Activated naive CD8-positive, alpha-beta T cell treated with anti-CD3 and anti-CD28 coated beads, Interleukin-2, amount 50 U/mL, for 24 hours (primary cell): Measurements from ENCODE around the gene ARF3.

Source experiments
- ATAC-seq: fragments of 150-1000 bp; cut with Tn5 transposase; one replicate; pipeline ENCODE4 v1.10.0; 2021
- DNase-seq: peaks from one replicate; pipeline ENCODE4 v3.0.0; 2021
- H3K27ac Mint-ChIP-seq: one replicate; pipeline ENCODE4 v1.8.0; 2021; ENCODE audit warnings: mild to moderate bottlenecking, mixed read lengths
- H3K27me3 Mint-ChIP-seq: one replicate; pipeline ENCODE4 v1.8.0; 2021; ENCODE audit warnings: mixed read lengths
- H3K36me3 Mint-ChIP-seq: one replicate; pipeline ENCODE4 v1.8.0; 2021; ENCODE audit warnings: low read depth, mixed read lengths
- H3K4me1 Mint-ChIP-seq: one replicate; pipeline ENCODE4 v1.8.0; 2021; ENCODE audit warnings: mixed read lengths
- H3K4me3 Mint-ChIP-seq: one replicate; pipeline ENCODE4 v1.8.0; 2021; ENCODE audit warnings: mild to moderate bottlenecking, moderate library complexity, mixed read lengths
- H3K9me3 Mint-ChIP-seq: one replicate; pipeline ENCODE4 v1.8.0; 2021; ENCODE audit warnings: mixed read lengths

The ARF3 gene

DNA sequence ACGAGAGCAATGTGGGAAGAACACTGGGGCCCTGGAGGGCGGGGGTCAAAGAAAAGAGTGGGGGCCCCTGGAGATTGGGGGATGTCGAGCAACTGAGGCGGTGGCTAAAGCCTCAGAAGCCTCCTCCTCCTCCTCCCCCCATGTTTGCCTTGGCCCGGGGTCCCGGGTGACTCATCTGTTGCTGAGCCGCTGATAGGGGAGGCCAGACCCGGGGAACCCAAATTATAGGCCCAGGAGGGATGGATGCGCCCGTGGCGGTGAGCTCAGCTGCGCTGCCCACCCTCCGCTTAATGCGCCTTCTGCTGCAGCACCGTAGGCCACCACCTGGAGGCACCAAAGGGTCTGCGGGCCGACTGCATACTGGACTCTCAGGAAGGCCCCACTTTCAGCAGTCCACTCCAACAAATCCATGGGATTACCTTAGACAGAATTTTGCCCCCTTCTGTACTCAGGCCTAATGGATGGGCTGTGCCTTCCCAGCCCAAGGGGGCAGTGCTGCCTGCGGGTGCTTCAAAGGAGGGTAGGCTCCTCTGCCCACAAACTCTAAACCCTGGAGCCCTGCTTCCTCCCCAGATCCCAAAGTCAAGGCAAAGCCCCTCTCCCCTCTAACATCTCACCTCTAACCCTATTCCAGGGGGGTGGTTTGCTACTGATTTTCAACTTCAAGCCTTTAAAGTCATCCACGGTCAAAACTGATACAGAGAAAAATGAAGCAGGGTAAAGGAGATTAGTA is 16.8 kb upstream of the ARF3 start:
- DNase-seq (no peak), ATAC-seq (no peak)
- Mint-ChIP-seq H3K36me3 (peaks cover 2% of the 10 kb centered on the region), H3K27ac (no peak overlapping the region), H3K4me1 (peaks cover 62% of the 10 kb centered on the region), H3K9me3 (no peaks in the 10 kb centered on the region), H3K27me3 (peaks cover 77% of the 10 kb centered on the region), H3K4me3 (no peak overlapping the region)

DNA sequence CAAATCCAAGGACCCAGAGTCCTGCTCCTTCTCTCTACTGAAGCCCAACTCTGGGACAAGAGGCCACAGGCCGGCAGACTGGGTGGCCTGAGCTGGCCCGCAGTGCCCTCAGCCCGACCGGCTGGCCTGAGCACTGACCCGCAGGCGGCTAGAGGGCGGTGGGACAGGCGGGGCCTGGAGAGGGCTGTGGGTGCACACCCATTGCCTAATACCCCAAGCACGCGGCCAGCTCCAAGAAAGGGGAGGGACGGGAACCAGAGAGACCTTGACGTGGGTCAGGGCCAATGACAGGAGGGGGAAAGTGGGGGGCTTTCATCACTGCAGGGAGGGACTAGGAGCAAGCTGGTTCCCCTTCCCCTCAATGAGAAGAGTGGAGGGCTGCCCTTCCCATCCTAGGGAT is 16.2 kb upstream of the ARF3 start:
- peaks cover 2% of the 10 kb centered on the region for H3K36me3 Mint-ChIP-seq
- H3K4me1 Mint-ChIP-seq: peaks cover 61% of the 10 kb centered on the region
- no peaks in the 10 kb centered on the region for H3K9me3 Mint-ChIP-seq
- no peak overlapping the region for H3K27ac Mint-ChIP-seq
- no peak overlapping the region for H3K4me3 Mint-ChIP-seq
- peaks cover 77% of the 10 kb centered on the region for H3K27me3 Mint-ChIP-seq
- ATAC-seq (no peak), DNase-seq (no peak)

DNA sequence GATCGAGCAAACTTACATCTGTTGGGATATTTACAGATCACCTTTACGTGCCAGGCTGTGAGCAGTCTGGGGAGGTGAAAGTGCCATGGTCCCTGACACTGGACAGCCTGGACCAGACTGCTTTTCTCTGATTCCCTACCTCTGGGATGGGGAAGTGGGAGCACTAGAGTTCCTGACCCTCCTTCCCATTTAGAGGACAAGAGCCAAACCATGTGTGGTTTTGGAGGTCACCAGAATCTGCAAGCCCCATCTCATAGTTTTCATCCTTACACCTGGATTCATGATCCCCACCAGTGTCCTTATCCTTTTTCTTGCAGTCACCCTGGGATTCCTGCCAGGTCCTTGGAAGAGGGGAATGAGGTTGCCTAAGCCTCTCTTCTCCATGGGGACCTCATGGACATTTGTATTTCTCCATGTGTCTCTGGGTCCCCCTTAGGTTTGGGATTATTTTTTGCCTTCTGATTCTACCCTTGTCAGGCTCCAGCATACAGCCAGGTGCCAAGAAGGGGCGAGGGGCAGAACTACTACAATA is 15.7 kb upstream of the ARF3 start:
- Mint-ChIP-seq H3K27ac (peak overlapping the region; percentile 81), H3K4me3 (peak overlapping the region; percentile 33), H3K4me1 (peaks cover 66% of the 10 kb centered on the region), H3K36me3 (peaks cover 2% of the 10 kb centered on the region), H3K27me3 (peaks cover 81% of the 10 kb centered on the region), H3K9me3 (no peaks in the 10 kb centered on the region)
- ATAC-seq (no peak), DNase-seq (no peak)

DNA sequence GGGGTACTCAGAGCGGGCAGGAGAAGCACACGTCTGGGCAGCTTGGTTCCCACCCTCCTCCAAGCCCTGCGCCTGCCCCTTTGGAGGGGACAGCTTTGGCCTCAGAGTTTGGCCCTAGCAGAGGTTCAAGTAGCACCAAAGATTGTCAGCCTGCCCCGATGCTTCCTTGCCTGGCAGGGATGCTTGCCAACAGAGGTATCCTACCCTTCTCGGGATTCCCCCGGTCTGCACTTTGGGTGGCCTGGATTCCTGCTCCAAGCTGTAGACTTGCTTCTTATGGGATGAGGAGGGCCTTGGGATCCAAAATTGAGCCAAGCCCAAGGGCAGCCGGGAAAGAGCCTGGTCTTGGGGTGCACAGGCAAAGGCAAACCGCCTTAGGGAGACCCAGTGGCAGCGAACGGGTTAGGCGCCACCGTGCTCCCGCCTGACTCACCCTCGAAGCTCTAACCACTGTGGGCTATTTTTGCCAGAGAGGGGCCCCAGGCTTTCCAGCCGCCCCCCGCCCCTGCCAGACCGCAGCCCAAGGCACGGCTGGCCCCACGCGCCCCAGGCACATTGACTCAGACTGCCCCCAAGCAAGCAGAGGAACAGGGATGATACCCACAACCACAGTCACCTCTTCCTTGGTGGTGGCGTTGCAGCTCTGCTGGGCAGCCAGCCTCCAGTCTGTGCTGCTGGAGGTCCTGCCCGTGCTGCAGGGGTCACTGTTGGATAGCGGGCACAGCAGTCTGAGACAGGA is 15.1 kb upstream of the ARF3 start:
- Mint-ChIP-seq H3K9me3 (no peaks in the 10 kb centered on the region), H3K27me3 (peaks cover 76% of the 10 kb centered on the region), H3K4me1 (peaks cover 60% of the 10 kb centered on the region), H3K4me3 (peak overlapping the region; percentile 58), H3K27ac (peak overlapping the region; percentile 81), H3K36me3 (no peaks in the 10 kb centered on the region)
- DNase-seq (peak; percentile 73), ATAC-seq (peak; percentile 66)

DNA sequence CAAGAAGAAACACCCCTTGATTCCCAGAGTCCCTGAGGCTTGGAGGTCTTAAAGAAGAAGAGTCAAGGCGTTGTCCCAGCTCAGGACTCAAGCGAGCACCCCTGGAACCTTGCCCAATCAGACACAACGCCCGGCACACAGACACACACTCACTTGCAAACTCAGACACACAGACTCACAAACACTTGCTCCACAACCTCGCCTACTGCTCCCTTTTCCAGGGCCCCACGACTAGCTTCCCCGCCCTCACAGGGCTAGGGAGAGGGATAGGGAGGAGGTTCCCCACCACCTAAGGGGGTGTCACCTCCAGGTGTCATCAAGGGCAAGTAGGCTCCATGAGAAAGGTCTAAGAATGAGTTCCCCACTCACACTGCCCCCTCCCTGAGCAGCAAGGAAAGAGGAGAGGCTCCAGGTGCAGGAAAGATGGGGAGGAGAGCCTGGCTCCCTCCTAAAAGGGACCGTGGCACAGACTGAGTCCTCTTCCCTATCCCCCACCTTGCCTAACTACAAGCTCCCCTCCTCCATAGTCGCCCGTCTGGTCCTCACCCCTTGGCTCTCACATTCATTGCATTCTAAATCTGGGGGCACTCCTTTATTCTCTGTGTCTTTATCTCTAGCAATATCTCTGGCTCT is 13.5 kb upstream of the ARF3 start:
- Mint-ChIP-seq H3K9me3 (no peaks in the 10 kb centered on the region), H3K36me3 (no peaks in the 10 kb centered on the region), H3K4me1 (peaks cover 47% of the 10 kb centered on the region), H3K4me3 (no peak overlapping the region), H3K27ac (no peak overlapping the region), H3K27me3 (peaks cover 68% of the 10 kb centered on the region)
- ATAC-seq: no peak
- no peak for DNase-seq

DNA sequence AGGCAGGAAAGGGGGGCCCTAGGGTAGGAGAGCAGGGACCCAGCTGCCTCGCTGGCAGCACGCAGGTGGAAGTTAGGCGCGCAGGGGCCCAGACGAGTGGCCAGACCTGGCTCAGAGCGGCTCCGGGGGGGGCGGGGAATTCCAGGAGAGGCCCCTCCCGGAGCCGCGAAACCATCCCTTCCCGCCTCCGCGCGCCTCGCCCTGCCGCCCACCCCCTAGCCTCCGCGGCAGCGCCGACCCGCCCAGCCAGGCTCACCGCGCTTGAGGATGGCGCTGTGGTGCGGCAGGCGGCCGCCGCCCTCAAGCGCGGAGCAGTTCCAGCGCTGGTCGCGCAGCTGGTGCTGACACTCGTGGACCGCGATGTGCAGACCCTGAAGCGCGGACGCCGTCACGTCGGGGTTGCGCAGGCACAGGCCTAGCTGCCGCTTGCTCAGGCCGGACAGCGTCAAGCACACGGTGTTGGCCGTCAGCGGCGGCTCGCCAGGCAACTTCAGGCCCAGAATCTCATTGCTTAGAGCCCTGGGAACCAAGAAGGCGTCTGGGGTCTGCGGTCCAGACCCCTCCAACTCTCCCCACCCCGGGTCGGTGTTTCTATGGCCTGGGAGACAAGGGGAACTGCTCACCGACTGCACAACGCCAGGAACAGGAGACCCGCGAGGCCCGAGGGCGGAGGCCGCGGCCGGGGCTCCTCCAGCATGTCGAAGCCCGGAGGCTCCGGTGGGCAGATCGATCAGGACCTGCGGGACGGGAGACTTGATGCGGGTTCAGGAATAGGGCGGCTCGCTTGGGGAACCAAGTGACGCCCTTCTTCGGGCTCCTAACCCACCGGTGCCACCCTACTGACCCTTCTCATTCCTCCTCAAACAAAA is 12.8 kb upstream of the ARF3 start:
- H3K27ac Mint-ChIP-seq: no peak overlapping the region
- H3K27me3 Mint-ChIP-seq: peaks cover 67% of the 10 kb centered on the region
- H3K36me3 Mint-ChIP-seq: no peaks in the 10 kb centered on the region
- no peak overlapping the region for H3K4me3 Mint-ChIP-seq
- no peaks in the 10 kb centered on the region for H3K9me3 Mint-ChIP-seq
- H3K4me1 Mint-ChIP-seq: peaks cover 50% of the 10 kb centered on the region
- ATAC-seq (no peak), DNase-seq (no peak)

DNA sequence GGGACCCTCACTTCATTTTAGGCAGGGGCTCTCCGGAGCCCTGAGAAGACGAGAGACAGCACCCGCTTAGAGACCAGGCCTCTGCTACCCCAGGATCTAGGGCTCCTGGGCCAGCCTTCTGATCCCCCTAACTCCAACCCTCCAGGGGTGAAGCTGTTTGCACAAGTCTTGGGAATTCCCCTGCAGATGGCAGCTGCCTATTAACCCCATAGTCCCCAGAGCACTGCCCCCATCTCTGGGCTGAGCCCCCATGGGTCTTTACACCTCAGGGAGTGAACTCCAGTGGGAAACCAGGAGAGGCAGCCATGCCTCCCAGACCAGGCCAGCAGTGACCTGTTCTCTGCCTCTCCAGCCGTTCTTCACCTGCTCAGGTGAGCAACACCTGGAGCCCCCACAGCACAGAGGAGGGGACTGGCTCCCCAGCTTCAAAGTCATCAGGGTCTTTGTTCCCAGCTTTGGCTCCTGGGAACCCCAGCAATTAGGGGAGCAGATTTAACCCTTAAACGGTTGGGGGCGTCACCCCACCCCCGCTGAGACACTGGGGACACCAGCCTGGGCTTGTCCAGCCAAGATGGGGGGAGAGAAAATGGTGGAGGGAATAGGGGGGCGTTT is 12.0 kb upstream of the ARF3 start:
- ATAC-seq (no peak), DNase-seq (no peak)
- no peak overlapping the region for H3K27ac Mint-ChIP-seq
- H3K27me3 Mint-ChIP-seq: peaks cover 61% of the 10 kb centered on the region
- H3K4me3 Mint-ChIP-seq: no peak overlapping the region
- no peaks in the 10 kb centered on the region for H3K9me3 Mint-ChIP-seq
- peaks cover 50% of the 10 kb centered on the region for H3K4me1 Mint-ChIP-seq
- no peaks in the 10 kb centered on the region for H3K36me3 Mint-ChIP-seq

DNA sequence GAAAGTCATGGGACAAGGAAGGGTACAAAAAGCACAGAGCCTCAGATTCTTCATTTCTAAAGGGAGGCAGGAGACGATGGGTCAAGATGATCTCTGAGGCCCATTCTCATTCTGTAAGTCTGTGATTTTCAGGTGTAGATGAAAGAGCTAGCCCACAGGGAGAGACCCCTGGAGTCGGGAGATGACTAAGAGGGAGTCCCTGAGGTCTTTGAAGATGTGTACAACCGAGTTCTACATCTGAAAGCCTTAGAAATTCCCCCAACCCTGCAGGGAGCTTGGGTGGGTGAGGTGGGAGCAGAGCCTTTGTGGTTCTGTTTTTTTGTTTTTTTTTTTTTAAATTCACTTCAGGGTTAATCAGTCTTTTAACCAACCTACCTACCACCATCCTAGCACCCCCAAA is 11.2 kb upstream of the ARF3 start:
- Mint-ChIP-seq H3K4me1 (peaks cover 50% of the 10 kb centered on the region), H3K9me3 (no peaks in the 10 kb centered on the region), H3K27ac (no peak overlapping the region), H3K36me3 (no peaks in the 10 kb centered on the region), H3K27me3 (peaks cover 57% of the 10 kb centered on the region), H3K4me3 (no peak overlapping the region)
- DNase-seq (no peak), ATAC-seq (no peak)

DNA sequence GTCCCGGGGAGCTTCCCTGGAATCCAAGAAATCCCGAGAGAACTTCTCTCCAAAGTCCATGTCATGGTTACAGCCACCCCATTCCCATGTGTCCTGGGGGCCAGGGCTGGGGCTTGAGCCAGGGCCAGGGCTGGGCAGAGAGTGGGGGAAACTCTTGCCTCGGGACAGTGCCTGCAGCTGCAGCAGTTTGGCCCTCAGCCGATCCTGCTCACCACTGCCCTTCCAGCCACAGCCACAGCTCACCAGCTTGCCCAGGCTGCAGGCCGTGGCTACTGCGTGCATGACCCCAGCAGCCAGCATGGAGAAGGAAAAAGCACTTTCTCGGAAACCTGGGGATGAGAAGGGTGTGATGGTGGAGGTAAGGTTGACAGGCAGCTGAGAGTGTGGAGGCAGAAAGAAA is 10.7 kb upstream of the ARF3 start:
- DNase-seq: no peak
- H3K9me3 Mint-ChIP-seq: no peaks in the 10 kb centered on the region
- H3K27ac Mint-ChIP-seq: no peak overlapping the region
- H3K27me3 Mint-ChIP-seq: peaks cover 54% of the 10 kb centered on the region
- H3K4me1 Mint-ChIP-seq: peaks cover 47% of the 10 kb centered on the region
- no peak for ATAC-seq
- no peak overlapping the region for H3K4me3 Mint-ChIP-seq
- H3K36me3 Mint-ChIP-seq: no peaks in the 10 kb centered on the region

DNA sequence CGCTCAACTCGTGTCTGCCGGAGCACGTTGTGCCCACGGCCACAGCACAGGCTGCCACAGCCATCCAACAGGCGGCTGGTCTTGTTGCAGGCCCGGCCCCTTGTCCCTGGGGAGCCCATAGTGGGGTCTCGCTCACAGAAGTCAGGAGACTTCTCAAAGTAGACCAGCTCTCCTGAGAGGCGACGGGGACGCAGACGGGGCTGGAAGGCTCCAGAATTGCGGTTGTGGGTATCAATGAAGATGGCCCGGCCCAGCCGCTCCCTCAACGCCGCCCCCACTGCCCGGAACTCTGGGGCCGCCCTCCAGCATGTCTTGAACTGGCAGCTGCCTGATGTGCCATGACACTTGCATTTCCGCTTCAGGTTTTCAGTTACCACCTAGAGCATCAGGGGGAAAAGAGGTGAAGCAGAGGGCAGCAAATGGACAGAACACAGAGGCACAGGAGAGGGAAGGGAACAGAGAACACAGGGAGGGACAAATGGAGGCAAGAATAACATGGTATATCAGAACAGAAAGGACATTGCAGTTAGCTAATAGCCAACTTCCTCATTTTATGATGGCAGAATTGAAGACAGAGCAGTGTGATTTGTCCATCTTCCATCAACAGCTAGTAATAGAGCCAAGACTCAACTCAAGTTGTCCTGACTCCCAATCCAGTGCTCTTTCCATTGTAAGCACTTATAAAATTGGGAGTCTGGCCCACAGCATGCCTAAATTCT is 9.0 kb upstream of the ARF3 start:
- H3K4me3 Mint-ChIP-seq: no peak overlapping the region
- H3K36me3 Mint-ChIP-seq: no peaks in the 10 kb centered on the region
- ATAC-seq (no peak), DNase-seq (no peak)
- peaks cover 31% of the 10 kb centered on the region for H3K4me1 Mint-ChIP-seq
- H3K9me3 Mint-ChIP-seq: no peaks in the 10 kb centered on the region
- no peak overlapping the region for H3K27ac Mint-ChIP-seq
- H3K27me3 Mint-ChIP-seq: peaks cover 46% of the 10 kb centered on the region

DNA sequence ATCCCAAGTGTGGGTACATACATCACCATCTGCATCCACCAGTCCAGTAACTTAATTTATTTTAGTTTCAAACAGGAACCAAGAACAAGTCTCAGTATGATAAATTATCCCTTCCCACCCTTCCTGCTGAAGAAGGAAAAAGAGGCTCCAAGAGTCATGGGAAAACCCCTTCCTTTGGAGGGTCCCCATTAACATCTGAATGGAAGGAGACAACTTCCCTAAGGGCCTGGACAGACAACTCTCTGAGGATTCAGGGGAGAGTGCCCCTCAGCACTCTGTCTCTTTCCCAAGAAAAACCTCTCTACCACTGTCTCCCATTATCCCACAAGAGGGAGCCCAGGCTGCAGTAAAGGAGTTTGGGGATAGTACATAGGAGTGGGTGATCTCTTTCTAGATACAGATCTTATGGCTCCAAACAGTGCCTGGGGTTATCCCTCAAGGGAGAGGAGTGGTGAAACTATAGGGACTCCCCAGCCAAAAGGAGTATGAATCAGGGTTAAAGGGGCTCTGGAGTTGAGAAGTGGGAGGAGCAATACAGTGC is 8.1 kb upstream of the ARF3 start:
- no peaks in the 10 kb centered on the region for H3K9me3 Mint-ChIP-seq
- no peaks in the 10 kb centered on the region for H3K36me3 Mint-ChIP-seq
- no peak for DNase-seq
- peaks cover 37% of the 10 kb centered on the region for H3K27me3 Mint-ChIP-seq
- H3K27ac Mint-ChIP-seq: no peak overlapping the region
- H3K4me3 Mint-ChIP-seq: no peak overlapping the region
- peak; percentile 44 for ATAC-seq
- H3K4me1 Mint-ChIP-seq: peaks cover 21% of the 10 kb centered on the region

DNA sequence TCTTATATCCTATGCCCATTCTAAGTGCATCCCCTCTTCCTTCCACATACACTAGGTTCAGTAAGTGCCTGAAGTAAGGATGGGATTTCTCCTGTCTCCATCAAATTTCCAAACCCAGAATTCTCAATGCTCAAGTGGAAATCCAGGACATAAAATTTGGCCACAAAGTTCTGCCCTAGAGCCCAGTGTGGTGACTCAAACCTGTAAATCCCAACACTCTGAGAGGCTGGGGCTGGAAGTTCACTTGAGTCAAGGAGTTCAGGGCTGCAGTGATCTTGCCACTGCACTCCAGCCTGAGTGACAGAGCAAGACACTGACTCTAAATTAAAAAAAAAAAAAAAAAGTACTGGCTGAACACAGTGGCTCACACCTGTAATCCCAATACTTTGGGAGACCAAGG is 4.5 kb upstream of the ARF3 start:
- Mint-ChIP-seq H3K4me3 (no peak overlapping the region), H3K9me3 (no peaks in the 10 kb centered on the region), H3K27me3 (peaks cover 32% of the 10 kb centered on the region), H3K36me3 (no peaks in the 10 kb centered on the region), H3K4me1 (peaks cover 13% of the 10 kb centered on the region), H3K27ac (no peak overlapping the region)
- no peak for DNase-seq
- ATAC-seq: no peak

DNA sequence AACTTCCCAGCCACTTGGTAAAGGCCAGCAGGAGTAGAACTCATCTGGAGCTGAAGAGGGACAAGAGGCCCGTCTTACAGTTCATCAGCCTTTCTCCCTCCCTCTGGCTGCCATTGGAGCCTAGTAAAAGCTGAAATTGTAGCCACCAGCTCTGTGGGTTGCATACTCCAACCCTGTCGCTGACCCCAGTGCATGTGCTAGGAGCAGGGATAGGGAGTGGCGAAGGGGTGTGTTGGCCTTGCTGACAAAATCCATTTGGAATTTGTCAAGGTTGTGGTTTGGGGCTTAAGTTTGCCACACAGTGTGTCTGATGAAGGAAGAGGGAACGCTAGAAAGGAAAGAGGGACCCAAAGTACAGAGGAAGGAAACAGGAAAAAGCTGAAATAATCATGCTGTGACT is 4.0 kb upstream of the ARF3 start:
- peaks cover 18% of the 10 kb centered on the region for H3K4me1 Mint-ChIP-seq
- no peak overlapping the region for H3K27ac Mint-ChIP-seq
- ATAC-seq: no peak
- no peak overlapping the region for H3K4me3 Mint-ChIP-seq
- no peak for DNase-seq
- H3K36me3 Mint-ChIP-seq: no peaks in the 10 kb centered on the region
- H3K9me3 Mint-ChIP-seq: no peaks in the 10 kb centered on the region
- H3K27me3 Mint-ChIP-seq: peaks cover 30% of the 10 kb centered on the region
